CD4-positive, alpha-beta T cell treated with Interleukin-10 for 1 hour (primary cell): ENCODE data around the gene RESP18.

Experiments
- DNase-seq: peaks from one replicate; pipeline ENCODE4 v3.0.0-alpha.2; 2020

Gene RESP18

DNA sequence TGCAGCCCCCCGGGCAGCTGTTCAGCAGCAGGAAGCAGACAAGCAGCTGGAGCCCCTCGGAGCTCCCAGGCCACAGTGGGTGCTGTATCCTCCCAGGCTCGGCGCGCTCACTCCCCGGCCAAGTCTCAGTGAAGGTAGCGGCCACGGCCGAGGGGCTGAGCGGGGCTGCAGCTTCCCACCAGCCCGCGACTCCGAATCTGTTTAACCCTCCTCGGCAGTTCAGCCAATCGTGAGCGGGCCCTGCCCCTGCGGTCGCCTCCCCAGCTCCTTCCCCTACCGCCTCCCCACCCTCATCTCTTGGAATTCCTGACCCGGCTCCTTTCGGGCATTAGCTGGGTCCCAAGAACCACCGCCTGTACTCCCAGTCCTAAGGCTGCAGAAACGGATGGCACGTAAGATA, at the start of gene RESP18:
TSS of gene RESP18 (minus strand) at position 203 of the 400 bp plus-strand sequence.
- no peak for DNase-seq

DNA sequence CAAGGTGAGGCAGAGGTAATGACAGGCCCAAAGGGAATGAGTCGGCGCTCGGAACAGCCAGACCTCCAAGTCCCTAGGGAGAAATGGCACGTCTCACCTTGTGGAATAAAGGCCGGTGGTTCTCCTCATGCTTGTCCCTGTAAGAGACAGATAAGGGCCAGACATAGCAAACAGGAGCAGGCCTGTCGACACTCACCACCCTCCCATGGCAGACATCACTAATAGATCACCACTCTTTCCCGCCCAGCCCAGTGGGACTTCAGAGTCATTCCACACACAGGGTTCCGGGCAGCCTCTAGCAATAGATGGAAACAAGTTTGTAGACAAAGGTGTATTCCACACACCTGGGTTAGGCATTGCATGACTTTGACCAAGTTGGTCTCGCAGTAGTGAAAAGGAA, 48.9 kb upstream of the RESP18 start:
- no peak for DNase-seq

GRCh38 chr2:219380926-219381325, 48.4 kb upstream of the RESP18 start:
- no peak for DNase-seq

GRCh38 chr2:219378163-219378851, 45.8 kb upstream of the RESP18 start:
- DNase-seq: no peak

GRCh38 chr2:219369447-219369861, 36.9 kb upstream of the RESP18 start:
- DNase-seq: no peak

DNA sequence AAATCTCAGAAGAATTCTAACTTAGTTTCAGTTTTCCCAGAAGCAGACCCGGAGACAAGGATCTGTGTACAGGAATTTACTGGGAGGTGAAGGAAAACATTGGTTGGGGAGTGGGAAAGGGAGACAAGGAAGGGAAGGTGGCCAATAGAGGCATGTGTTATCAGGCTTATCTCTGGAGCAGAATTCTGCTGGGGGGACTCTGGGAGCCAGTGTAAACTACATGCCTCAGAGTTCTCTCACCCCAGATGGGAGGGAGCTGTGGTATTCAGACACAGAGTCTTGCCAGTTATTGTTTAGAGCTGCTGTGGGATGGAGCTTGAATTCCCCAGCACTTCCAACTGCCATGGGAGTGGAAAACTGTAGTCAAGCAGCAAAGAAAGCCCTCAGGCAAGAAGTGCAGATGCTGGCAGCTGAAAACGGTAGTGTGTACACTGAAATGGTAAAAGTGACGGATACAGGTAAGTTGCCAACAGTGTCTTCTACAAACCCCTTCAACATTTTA, 36.2 kb upstream of the RESP18 start:
- no peak for DNase-seq

GRCh38 chr2:219362524-219363164, 30.1 kb upstream of the RESP18 start:
- DNase-seq: peak; percentile 15

GRCh38 chr2:219362072-219362471, 29.5 kb upstream of the RESP18 start:
- no peak for DNase-seq

- no peak for DNase-seq
Observed at GRCh38 chr2:219358170-219359075, 25.9 kb upstream of the RESP18 start.

DNA sequence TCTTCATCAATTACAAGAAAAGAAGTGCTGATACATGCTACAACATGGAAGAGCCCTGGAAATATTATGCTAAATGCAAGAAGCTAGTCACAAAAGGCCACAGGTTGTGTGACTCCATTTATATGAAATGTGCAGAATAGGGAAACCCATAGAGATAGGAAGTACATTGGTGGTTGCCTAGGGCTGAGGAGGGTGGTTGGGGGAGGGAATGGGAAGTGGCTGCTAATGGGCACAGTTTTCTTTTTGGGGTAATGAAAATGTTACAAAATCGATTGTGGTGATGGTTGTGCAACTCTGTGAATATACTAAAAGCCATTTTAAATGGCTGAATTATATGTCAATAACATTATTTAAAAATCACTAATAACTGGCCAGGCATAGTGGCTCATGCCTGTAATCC, 24.3 kb upstream of the RESP18 start:
- peak; percentile 5 for DNase-seq

- DNase-seq: no peak
Observed at GRCh38 chr2:219354582-219354981, 22.0 kb upstream of the RESP18 start.

GRCh38 chr2:219353129-219353528, 20.6 kb upstream of the RESP18 start:
- DNase-seq: no peak

GRCh38 chr2:219352448-219353023, 20.0 kb upstream of the RESP18 start:
- peak; percentile 63 for DNase-seq

- no peak for DNase-seq
Observed at GRCh38 chr2:219350710-219351221, 18.2 kb upstream of the RESP18 start.

DNA sequence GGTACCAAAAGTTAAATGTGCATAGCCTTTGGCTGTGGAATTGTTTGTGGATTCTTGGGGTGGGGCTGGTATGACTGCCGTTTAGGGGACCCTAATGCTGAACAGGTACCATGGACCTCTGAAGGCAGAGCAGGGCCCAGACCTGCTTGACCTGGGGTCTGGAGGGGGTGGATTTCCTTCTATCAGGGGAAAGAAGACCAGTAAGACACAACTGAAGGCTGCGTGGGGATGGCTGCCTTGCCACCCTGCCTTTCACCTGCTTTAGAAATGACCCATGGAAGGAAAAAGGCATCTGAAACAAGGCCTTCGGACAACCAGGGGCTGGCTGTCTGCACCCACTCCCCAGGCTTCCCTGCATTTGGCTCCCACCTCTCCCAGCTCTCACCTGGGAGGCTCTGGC, 17.7 kb upstream of the RESP18 start:
- DNase-seq: no peak

DNA sequence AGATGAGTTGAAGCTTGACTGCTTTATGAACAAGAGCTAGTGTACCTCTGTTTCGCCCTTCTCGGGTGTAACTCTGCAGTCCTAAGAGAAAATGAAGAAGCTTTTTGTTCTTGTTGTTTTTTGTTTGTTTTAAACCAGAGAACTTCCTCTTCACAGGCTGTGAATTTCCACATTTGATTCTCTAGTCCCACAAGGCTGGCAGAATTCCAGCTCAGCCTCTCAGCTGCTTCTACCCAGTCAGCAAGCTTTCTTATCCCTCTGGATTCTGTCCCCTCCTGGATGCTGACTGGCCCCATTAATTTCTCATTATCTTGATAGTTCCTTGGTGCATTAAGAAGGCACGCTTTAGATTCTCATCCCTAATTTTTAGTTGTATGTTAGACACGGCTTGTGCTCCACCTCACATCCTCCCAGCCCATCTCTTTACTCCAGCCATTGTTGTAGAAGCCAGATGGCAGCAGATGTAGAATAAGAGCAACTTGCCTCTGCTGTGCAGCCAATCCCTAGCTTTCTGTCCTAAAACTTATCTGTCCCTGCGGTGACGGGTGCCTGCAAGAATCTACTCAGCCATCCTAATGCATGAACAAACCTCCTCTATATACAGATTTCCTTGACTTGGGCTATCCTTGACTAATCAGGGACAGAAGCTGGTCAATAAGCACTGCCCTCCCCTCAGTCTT, 12.3 kb upstream of the RESP18 start:
- no peak for DNase-seq

DNA sequence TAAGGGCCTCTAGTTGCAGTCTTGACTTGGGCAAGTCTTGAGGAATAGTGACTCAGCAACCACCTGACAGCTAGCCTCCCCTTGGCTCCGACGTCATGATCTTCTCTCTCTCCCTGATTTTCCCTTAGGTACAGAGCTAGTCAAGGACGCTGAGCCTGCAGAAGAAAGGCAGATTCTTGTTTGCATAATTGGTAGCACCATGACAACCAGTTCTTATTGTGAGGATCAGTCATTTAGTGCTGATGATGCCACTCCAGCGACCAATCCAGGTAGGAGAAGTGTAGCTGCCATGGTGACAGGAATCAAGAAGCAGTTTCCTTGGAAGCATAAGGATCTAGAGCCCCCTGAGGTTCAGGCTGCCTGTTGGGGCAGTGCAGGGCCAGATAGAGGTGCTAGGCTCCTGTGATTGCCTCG, 2.8 kb upstream of the RESP18 start:
- DNase-seq: no peak

- DNase-seq: no peak
Observed at GRCh38 chr2:219334076-219334475, 1.5 kb upstream of the RESP18 start.

DNA sequence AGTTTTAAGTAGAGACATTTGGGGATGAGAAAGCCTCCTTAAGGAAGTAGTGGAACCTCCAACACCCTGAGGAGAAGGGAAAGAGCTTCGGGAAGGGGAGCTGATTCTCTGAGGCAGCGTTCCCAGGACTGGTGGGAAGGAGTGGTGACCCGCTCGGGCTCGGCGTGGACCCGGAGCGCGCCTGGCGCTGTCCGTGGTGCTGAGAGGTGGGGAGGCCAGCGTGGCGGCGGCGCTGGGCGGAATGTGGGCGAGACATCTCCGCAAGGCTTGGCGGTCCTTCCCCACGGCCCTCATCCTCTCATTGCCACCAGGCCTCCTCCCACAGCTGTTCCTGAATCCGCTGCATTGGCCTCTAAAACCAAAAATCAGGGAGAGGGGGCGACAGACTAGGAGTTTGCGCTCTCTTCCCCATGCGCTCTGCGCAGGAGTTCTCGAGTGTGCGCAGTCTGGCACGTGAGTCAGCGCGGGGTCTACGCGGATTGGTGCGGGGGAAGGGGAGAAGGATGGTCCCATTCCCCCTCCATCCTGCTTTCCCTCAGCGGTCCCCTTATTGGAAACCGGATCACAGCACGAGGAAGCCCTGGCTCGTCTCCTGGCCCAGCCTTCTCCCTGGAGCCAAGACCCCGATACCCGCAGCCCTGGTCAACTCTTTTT, 857 bp downstream of the RESP18 start:
- no peak for DNase-seq

GRCh38 chr2:219327719-219328118, 4.8 kb downstream of the RESP18 start:
- DNase-seq: no peak

DNA sequence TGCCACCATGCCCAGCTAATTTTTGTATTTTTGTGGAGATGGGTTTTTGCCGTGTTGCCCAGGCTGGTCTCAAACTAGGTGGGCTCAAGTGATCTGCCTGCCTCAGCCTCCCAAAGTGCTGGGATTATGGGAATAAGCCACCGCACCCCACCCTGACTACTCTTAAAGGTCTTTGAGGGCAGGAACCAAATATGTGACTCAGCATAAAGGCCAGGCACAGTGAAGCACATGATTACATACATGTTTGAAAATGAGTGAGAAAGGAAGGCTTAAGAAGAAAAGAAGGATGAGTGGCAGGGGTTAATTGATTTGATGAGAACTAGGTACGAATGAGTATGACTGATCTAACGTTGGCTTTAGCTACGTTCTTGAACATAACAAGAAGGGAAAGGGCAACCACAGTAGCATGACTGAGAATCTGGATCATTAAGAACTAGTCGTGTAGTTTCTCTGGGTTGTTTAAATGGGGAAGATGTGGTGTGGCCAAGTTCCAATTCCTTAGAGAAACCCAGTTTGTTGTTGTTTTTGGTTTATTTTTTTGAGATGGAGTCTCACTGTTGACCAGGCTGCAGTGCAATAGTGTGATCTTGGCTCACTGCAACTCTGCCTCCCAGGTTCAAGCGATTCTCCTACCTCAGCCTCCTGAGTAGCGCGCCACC, 6.8 kb downstream of the RESP18 start:
- DNase-seq: no peak
